ENCODE data around the gene SLC34A3.

Gene SLC34A3

GRCh38 chr9:137255448-137256114 lies 24.9 kb downstream of the SLC34A3 start:
- no peak for DNase-seq

- no peak for DNase-seq
These were observed 25.7 kb downstream of the SLC34A3 start for GRCh38 chr9:137256362-137256761.

GRCh38 chr9:137256856-137257255 lies 26.2 kb downstream of the SLC34A3 start:
- DNase-seq: no peak

GRCh38 chr9:137262173-137262908 lies 31.6 kb downstream of the SLC34A3 start:
- DNase-seq: peak in 2 of 14 donors; percentile 20 to 29

- no peak for DNase-seq
These were observed 32.2 kb downstream of the SLC34A3 start for GRCh38 chr9:137262909-137263285.

GRCh38 chr9:137263506-137263905 lies 32.8 kb downstream of the SLC34A3 start:
- no peak for DNase-seq

GRCh38 chr9:137264067-137264466 lies 33.4 kb downstream of the SLC34A3 start:
- no peak for DNase-seq

- no peak for DNase-seq
These were observed 34.9 kb downstream of the SLC34A3 start for GRCh38 chr9:137265496-137266161.

GRCh38 chr9:137266162-137266527 lies 35.4 kb downstream of the SLC34A3 start:
- DNase-seq: no peak

GRCh38 chr9:137266585-137267453 lies 36.1 kb downstream of the SLC34A3 start:
- DNase-seq: no peak

GRCh38 chr9:137267933-137268355 lies 37.2 kb downstream of the SLC34A3 start:
- no peak for DNase-seq

GRCh38 chr9:137268538-137269201 lies 38.0 kb downstream of the SLC34A3 start:
- no peak for DNase-seq

- no peak for DNase-seq
These were observed 38.6 kb downstream of the SLC34A3 start for GRCh38 chr9:137269231-137269772.

- DNase-seq: no peak
These were observed 40.4 kb downstream of the SLC34A3 start for GRCh38 chr9:137270929-137271695.

GRCh38 chr9:137271696-137272076 lies 41.0 kb downstream of the SLC34A3 start:
- no peak for DNase-seq

GRCh38 chr9:137272241-137273094 lies 41.8 kb downstream of the SLC34A3 start:
- no peak for DNase-seq

- DNase-seq: no peak
These were observed 42.4 kb downstream of the SLC34A3 start for GRCh38 chr9:137273095-137273490.

GRCh38 chr9:137273611-137274320 lies 43.1 kb downstream of the SLC34A3 start:
- no peak for DNase-seq

- DNase-seq: no peak
These were observed 44.5 kb downstream of the SLC34A3 start for GRCh38 chr9:137275203-137275587.

Data from C1 segment of cervical spinal cord (tissue), 14 donors.